CD4-positive, alpha-beta T cell treated with Interleukin-17A for 1 hour (primary cell): ENCODE measurements around the gene CPEB1.
"Not testable (repeated sequence)": the region's sequence is repeated elsewhere in the genome, so short reads cannot be mapped to it uniquely, and the experiment has no call there.

Experiments used
- DNase-seq: peaks from one replicate; pipeline ENCODE4 v3.0.0-alpha.2; 2020

The CPEB1 gene

GRCh38 chr15:82502700-82503339, 144.3 kb downstream of the CPEB1 start:
- DNase-seq = peak; percentile 55

GRCh38 chr15:82500772-82501171, 146.4 kb downstream of the CPEB1 start:
- not testable (repeated sequence) for DNase-seq

GRCh38 chr15:82497978-82498377, 149.2 kb downstream of the CPEB1 start:
- DNase-seq = not testable (repeated sequence)
